ENCODE results near the gene CELF2.

GRCh38 chr10:11046776-11047160 is 29.1 kb downstream of the CELF2 start:
- no peak for TF ChIP-seq CTCF (IDR thresholded peaks at IDR 0.05 in 4 of 5, conservative IDR thresholded peaks at IDR 0.05 in 1 of 5)
- TF ChIP-seq POLR2A (IDR thresholded peaks at IDR 0.05): no peak
